Stimulated activated CD4-positive, alpha-beta T cell treated with anti-CD3 and anti-CD28 coated beads, TNF-alpha, amount 100 ng/mL, for 48 hours (primary cell): ENCODE measurements around the gene NLRP9.
A peak's percentile ranks its signal among the peaks of the same experiment; 100 is the strongest.

Source experiments
- DNase-seq, 3 donors: peaks; one replicate each; pipeline ENCODE4 v3.0.0-alpha.2; 2020; ENCODE audit warnings: low read depth in 3 of 3

Gene NLRP9

DNA sequence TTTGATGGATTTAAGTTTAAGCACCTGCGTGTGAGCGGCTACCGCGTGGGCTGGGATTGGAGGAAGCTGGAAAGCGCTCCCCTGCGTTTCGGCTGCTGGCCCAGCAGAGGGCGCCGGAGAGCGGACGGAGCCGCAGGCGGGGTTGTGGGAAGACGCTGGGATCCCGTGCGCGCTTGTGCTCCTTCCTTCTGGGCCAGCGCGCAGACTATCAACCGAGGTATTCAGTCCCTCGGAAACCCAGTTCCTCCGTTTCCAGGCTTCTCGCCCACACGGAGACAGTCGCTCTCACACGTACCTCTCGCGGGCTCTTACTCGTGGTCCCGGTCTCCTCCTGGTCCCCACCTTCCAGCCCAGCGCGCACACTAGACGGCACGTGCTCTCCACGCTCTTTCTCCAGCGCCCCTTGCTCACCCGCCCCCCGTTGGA, 34.4 kb downstream of the NLRP9 start:
- DNase-seq, result peak; percentile 23 to 39 (median 26)

DNA sequence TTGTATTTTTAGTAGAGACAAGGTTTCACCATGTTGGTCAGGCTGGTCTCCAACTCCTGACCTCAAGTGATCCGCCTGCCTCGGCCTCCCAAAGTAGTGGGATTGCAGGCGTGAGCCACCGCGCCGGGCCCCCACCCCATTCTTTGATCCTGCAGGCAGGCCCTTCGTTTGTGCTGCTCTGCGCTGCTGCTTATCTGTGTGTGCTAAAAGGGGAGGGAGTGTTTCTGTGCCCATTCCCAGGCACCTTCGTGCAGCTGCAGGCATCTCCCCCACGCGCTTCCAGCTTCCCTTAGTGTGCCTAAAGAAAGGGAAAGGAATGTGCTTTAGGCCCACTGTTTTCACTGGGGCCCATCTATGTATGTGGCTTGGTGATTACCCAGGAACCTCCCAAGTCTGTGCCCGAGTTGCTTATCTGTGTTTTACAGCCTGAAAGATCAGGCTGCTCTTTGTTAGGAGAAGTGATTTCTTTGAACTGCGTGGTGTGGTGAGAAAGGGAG, 36.0 kb downstream of the NLRP9 start:
- DNase-seq, result no peak

DNA sequence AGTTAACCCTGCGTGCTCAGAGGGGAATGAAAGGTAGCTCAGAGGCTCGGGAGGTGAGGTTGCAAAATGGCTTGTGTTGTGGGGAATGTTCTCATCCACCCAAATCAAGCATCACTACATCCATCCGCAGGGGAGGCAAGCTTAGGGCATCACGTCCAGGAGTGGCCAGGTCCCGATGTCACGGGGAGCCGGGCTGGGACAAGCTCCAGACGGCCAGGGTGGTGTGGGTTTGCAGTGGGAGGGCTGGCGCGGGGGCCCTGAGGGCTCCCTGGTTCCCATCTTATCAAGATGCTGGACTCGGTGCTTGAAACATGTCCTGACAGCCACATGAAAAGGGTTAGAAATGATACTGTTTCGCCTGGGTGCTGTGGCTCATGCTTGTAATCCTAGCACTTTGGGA, 37.4 kb downstream of the NLRP9 start:
- no peak for DNase-seq

DNA sequence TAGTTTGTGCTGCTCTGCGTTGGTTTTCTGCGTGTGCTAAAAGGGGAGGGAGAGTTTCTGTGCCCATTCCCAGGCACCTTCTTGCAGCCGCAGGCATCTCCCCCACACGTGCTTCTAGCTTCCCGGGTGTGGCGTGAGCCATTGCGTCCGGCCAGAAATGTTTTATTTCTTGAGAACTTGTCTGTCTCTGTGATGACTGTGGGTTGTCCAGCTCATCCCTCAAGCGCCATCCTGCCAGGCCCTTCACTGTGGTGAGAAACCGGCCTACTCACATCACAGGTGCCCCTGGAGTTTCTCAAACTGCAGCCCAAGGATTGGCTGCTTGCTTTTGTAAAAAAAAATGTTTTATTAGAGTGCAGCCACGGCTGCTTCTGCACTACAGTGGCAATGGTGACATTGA, 39.0 kb downstream of the NLRP9 start:
- no peak for DNase-seq

DNA sequence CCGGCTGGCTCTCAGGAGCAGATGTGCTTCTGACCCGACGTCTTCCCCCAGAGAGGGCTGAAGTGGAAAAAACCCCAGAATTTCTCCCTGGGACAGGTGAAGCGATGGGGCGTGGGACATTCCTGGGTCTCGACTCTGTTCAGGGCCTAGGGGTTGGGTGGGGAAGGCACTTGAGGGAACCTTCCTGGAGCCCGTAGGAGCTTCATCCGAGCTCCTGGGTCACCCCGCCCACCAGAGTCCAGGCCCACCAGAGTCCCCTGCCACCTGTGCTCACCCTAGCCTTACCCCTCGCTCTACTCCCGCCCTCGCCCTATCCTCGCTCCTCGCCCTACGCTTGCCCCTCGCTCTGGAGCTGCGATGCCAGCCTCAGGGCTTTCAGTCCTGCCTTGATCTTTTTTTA, 39.9 kb downstream of the NLRP9 start:
- DNase-seq, result no peak

DNA sequence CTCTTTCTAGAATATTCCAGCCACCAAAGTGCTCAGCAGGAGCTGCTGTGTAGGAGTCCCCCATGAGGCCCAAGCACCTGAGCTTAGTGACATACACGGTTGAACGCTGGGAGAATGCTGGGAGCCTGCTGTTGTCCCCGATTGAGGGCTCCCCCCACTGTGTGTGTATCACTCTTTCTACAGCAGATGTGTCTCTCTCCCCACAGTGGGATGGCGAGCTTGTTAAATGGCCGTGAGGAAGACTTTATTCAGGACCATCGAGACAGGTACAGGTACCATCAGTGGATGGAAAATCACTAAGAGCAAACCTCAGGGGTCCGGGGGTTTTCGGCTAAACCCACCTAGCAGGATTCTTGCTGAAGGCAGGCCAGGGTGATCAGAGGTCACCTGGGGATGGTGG, 40.5 kb downstream of the NLRP9 start:
- no peak for DNase-seq

DNA sequence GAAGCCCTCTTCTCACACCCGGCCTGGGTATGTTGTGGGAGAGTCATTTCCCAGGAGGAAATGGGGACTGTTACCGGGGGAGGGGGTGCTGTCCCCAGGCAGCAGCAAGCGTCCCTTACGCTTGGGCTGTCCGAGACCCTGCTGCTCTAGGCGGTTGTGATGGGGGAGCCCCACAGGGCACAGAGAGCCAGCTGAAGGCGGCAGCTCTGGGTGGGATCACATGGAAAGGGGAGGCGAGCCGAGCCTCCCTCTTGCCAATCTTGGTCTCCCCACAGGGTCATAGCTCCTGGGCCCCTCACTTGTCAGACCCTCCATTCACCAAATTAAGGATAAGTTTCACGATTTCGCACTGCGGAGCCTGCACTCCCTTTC, 41.1 kb downstream of the NLRP9 start:
- no peak for DNase-seq

DNA sequence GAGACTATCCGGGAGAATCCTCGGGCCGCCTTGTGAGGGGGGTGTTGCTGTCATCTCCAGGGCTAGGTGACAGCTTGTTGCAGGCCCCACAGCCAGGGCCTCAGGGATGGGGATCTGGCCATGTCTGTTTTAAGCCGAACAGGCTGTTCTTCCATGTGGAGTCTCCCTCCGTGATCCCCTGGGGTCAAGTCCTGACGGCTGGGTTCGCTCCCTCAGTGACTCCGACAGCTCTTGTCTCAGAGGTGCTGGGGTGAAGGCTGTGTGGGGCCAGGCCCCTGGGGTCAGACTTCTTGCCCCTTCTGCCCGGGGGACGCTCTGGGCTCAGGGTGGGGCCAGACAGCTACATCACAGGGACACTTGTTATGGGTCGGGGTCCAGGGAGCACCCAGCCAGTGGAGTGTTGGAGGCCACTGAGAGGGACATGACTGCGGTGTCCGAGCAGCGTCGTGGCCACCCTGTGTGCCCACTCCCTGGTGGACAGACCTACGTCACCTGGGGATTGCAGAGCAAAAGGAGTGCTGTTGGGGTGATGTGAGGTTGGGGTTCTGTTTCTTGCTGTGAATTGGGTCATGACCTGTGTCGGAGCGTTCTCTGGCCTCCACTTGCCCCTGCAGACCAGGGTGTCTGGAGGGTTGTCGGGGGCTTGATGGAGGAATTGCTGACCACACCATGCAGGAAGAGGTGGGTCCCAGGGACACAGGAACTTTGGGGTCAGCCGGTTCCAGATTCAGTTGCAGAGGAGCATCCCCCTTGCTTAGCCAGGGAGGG, 41.7 kb downstream of the NLRP9 start:
- DNase-seq, result no peak

DNA sequence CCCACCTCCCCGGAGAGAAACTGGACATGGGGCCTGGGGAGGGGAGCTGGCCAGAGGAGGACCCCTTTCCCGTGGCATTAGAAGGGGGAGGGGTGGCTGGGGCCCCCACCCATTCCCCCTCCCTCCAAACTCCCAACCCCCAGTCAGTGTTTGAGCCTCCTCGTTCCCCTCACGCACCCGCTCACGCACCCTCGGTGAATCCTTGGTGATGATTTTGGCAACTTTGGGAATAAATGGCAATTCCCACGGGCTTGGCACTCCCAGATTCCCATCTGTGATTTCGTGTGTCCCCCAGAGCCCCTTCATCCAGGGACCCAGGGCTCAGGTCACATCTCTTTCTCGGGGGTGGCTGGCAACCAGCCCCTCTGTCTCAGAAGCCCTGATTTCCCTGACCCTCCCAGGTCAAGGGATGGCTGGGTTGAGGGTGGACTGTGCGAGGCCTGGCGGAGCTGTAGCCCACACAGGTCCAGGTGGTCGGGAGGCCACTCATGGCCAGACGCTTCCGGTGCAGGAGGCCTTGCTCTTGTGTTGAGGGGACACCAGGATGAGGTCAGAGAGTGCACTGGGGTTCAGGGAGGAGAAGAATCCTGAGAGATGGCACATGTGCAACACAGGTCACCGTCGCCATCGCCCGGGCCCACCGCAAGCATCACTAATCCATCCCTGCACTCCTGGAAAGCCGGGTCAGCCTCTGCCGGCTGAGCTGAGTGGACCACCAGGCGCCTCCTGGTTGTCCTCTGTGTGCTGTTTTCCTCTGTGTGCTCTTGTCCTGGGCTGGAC, 42.5 kb downstream of the NLRP9 start:
- DNase-seq, result no peak

DNA sequence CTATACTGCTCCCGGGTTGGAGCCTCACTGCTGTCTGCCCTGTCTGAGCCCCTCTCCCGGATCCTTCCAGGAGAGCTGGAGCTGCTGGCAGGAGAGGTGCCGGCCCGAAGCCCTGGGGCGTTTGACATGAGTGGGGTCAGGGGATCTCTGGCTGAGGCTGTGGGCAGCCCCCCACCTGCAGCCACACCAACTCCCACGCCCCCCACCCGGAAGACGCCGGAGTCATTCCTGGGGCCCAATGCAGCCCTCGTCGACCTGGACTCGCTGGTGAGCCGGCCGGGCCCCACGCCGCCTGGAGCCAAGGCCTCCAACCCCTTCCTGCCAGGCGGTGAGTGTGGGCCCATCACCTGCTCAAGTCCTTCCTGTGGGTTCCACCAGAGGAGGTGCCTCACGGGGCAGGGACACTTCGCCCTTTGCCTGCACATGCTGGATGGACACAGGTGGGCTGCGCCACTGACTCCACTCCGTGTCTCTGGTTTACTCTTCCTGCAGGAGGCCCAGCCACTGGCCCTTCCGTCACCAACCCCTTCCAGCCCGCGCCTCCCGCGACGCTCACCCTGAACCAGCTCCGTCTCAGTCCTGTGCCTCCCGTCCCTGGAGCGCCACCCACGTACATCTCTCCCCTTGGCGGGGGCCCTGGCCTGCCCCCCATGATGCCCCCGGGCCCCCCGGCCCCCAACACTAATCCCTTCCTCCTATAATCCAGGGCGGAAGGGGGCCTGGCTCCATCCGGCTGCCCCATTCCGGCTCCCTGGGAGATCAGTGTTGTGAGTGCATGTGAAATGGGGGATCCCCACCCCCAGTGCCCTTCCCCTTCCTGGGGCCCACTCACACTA, 43.3 kb downstream of the NLRP9 start:
- DNase-seq, result no peak

DNA sequence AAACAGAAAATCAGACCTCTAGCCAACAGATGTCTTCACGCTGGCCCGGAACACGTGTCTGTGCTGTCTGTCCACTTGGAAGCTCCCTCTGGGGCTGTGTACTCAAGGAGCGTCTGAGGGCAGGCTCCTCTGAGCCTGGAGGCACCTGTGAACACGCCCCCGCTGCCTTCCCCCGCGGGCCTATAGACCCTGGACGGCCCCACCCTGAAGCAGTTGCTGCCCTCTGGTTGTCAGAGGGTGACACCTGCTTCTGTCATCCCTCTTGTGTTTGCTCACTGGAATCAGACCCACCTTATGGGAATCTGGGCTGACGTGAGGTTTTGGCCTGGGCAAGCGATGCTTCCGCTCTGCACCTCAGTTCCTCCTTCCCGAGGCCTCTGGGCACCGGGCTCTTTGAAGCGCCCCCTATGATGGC, 44.0 kb downstream of the NLRP9 start:
- DNase-seq, result no peak

DNA sequence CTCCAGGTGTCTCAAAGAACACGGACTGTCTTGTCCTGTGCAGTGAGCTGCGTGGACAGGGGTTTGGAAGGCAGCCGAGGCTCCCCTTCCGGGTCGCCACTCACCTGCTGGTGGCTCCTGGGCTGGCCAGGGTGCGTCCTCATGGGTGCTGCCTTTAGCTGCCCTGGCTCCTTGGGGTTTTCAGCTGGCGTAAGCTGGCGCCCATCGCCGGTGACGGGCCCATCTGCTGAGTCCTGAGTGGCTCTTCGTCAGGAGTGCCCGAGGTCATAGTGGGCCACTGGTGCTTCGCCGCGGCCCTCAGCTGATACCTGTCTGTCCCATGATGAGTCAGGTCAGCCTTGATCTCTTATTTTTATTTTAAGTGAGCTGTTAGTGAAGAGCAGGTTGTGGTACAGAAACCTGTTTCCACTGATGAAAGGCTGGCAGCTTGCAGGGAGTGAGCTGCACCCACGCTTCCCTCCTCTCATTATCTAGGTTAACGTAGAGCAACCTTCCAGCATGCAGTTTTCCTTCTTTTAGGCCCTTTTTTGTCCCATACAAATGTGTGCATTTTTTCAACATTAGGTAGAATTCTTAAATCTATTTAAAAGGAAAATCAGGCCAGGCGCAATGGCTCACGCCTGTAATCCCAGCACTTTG, 44.7 kb downstream of the NLRP9 start:
- DNase-seq, result no peak

DNA sequence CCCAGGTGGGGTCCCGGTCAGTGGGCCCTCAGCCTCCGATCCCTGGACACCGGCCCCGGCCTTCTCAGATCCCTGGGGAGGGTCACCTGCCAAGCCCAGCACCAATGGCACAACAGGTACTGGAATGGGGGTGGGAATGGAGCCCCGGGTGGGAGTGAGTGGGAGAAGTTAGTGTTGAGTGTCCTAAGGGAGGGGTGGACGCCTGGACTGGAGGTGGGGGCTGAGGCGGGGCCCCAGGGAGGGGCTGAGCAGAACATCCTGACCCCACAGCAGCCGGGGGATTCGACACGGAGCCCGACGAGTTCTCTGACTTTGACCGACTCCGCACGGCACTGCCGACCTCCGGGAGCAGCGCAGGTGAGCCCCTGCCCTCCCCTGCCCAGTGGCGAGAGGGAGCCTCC, 45.5 kb downstream of the NLRP9 start:
- DNase-seq, result no peak

DNA sequence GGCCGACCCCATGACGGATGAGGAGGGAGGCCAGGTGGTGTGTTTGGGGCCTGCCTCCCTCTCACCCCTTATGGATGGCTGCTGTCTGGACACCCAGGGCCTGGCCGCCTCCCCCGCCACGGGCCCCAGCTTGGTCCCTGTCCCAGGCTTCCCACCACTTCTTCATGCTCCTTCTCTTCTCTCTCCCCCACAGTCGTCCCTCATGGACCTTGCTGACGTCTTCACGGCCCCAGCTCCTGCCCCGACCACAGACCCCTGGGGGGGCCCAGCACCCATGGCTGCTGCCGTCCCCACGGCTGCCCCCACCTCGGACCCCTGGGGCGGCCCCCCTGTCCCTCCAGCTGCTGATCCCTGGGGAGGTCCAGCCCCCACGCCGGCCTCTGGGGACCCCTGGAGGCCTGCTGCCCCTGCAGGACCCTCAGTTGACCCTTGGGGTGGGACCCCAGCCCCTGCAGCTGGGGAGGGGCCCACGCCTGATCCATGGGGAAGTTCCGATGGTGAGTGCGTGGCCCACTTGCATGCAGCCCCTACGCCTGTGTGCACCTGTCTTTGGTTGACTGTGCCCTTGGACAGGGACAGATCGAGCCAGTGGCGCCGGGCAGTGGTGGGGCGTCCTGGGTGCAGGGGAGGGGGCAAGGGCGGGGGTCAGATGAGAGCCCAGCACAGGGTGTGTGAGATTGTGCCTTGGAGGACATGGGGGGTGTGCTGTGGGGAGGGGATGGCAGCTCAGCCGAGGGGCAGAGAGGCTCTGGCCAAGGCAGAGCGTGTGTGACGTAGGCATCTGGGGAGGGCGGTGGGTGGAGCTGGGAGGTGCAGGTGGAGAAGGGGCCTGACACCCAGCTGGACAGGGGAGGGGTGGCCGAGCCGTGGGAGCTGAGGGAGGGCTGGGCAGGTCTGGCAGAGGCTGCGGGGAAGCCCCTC, 46.4 kb downstream of the NLRP9 start:
- no peak for DNase-seq

DNA sequence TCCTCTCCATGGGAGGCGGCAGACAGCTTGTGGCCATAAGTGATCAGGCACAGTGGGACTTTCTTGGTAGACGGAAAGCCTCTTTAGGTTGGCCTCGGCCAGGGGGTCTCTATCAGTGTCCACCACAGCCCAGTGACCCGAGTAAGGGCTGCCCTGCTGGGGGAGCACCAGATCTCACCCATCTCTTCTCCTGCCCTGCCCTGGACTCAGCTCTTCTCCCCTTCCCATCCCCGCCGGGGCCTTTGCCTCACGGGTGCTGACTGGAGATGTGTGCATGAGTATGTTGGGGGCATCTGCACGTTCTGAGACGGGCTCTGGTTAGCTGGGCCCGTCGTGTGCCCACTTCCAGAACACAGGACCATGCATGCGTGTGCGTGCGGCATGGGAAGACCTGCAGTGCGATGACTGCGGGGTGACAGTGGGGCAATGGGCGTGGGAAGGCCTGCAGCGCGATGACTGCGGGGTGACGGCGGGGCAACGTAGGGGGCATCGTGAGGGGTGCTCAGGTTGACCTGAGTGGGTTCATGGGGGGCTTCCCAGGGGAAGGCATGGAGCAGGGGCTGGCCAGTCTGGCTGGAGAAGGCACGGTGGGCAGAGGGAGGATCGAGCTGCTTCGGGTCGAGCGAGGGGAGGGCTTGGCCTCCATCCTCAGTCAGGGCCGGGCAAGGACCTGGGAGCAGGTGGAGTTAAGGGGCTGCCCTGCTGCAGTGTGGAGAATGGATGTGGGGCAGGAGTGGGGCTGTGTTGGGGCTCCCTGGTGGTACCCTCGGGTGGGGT, 47.2 kb downstream of the NLRP9 start:
- no peak for DNase-seq

DNA sequence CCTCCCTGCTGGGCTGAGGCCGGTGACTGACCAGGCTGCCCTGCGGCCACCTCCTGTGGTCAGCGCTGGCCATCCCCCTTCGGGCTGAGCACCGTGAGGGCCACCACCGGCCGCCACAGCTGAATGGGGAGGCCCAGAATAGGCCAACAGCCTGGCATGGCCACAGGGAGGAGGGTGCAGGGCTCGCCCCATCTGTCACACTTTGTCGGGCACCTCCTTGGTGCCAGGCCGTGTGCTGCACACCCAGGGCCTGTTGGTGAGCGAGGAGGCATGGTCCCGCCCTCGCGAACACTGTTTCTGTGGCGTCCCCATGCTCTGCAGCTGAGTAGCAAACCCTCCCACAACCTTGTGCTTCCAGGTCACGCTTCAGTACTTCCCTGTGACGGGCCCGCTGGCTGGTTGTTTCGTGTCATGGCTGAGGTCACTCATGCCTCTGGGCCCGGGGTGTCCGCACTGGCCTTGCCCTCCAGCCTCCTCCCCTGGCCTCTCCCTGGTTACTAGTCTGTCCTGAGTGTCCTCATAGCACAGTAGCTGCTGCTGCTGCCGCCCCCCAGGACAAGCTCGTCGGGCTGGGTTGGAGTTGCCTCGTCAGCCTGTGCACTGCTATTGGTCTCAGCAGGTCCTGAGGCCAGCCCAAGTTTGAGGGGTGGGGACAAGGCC, 48.0 kb downstream of the NLRP9 start:
- DNase-seq, result no peak

DNA sequence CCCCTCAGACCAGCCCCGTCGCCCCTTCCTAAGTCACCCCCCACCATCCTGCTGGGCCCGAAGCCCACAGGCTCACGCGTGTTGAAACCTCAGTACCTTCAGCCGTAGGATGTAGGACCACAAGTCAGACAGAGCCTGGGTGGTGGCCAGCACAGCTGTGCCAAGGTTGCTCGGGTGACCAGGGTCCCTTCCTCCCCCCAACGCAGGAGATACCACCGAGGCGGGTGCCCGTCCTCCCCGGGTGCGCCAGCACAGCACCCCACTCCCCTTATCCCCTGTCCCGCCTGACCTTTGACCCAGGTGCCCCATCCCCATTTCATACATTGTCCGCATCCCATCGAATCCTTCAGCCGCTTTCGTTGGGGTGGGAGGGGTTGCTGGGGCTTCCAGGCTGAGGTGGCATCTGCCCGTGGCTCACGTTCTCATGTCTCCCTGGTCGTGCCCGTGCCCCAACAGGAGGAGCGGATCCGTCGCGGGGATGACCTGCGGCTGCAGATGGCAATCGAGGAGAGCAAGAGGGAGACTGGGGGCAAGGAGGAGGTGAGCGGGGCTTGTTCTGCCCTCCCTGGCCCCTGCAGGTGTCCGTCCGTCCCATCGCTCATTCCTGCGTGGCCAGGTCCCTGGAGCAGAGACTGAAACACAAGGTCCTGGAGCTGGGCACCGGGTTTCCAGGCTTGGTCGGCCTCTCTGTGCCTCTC, 48.6 kb downstream of the NLRP9 start:
- no peak for DNase-seq

DNA sequence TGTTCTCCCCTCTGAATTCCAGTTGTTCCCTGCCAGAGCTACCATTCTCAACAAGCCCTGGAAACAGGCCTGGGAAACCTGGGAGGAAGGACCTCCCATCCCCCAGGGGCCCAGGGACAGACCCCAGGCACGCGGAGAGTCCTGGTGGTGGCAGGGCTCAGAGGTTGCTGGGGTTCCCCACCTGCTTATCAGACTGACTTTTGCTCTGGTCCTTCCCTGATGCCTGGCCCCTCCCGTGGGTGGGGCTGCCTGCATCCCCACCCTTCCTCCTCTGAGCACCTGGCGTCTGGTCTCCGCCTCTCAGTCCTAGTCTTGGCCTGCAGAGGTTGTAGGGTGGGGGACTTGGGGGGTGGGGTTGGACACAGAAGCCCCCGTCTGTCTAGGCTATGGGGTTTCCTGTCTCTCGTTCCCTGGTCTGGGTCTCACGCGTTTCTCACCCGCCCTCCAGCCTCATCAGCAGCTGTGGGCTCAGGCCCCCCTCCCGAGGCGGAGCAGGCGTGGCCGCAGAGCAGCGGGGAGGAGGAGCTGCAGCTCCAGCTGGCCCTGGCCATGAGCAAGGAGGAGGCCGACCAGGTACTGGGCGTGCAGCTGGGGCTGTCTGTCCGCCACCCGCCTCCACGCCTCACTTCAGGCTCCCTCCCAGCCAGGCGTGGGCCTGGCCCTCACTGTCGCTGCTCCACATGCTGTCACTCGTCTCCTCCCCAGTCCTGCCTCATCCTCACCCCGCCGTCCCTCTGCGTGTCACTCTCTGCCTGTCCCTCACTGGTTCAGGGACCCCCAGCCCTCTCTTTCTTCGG, 49.6 kb downstream of the NLRP9 start:
- DNase-seq, result no peak
